Vagina (tissue), 2 donors: ENCODE results near the gene CCDC28A.

Source experiments
- CTCF ChIP-seq, 3 experiments: fragments of 450-650 bp in 2 of 3; fragments of 200-600 bp in 1 of 3; sonication (generic) in 1 of 3; IDR thresholded peaks; one replicate each; pipeline ENCODE4 v1.5.1; 2017 to 2019; ENCODE audit warnings: antibody characterized with exemption in 3 of 3, mild to moderate bottlenecking in 2 of 3, moderate library complexity in 2 of 3
- POLR2A ChIP-seq, 2 donors: fragments of 450-650 bp; IDR thresholded peaks; one replicate each; pipeline ENCODE4 v1.6.1; 2017; ENCODE audit warnings: antibody characterized with exemption in 2 of 2, mild to moderate bottlenecking in 2 of 2, moderate library complexity in 2 of 2
- POLR2AphosphoS5 ChIP-seq, 2 donors: sonication (generic); formaldehyde crosslinking; IDR thresholded peaks; one replicate each; pipeline ENCODE4 v1.9.0; 2017; ENCODE audit warnings: antibody characterized with exemption in 2 of 2, mild to moderate bottlenecking in 2 of 2, low read depth in 1 of 2; ENCODE audit not compliant: insufficient read depth in 1 of 2

DNA sequence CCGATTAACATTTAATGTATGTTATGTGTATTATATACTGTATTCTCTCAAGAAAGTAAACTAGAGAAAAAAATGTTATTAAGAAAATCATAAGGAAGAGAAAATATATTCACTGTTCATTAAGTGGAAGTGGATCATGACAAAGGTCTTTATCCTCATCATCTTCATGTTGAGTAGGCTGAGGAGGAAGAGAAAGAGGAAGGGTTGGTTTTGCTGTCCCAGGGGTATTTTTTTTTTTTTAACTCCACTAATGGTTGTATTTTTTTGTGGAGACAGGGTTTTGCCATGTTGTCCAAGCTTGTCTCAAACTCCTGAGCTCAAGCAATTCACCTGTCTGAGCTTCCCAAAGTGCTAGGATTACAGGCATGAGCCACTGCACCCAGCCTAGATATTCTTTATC lies 33.3 kb downstream of the CCDC28A start:
- no peak for TF ChIP-seq CTCF (IDR thresholded peaks at IDR 0.05)
- no peak for TF ChIP-seq POLR2AphosphoS5 (IDR thresholded peaks at IDR 0.05; ENCODE audit: insufficient read depth in 1 of 2, low read depth in 1 of 2)
- TF ChIP-seq POLR2A (IDR thresholded peaks at IDR 0.05), result no peak
